Renal cortical epithelial cell (primary cell): ENCODE measurements around the gene HPCAL1. TPM values are rescaled to one million over a fixed set of nuclear protein-coding genes. Genes with fewer than 3 reads are reported as not detected.
A peak's percentile ranks its signal among the peaks of the same experiment; 100 is the strongest.

ENCODE experiments used
- DNase-seq: peaks from one replicate; pipeline ENCODE4 v3.0.0-alpha.2; 2011; ENCODE audit warnings: low read depth
- total RNA-seq: library from RNA; depleted of rRNA; stranded (reverse); fragments of >200 nt; gene quantifications from 2 replicates; pipeline ENCODE4 v1.2.3, GENCODE V29; 2014

HPCAL1 gene
- total RNA-seq, 1 donor from 2014 or later = 90.2 TPM

GRCh38 chr2:10354399-10354798, 51.7 kb downstream of the HPCAL1 start:
- no peak for DNase-seq

DNA sequence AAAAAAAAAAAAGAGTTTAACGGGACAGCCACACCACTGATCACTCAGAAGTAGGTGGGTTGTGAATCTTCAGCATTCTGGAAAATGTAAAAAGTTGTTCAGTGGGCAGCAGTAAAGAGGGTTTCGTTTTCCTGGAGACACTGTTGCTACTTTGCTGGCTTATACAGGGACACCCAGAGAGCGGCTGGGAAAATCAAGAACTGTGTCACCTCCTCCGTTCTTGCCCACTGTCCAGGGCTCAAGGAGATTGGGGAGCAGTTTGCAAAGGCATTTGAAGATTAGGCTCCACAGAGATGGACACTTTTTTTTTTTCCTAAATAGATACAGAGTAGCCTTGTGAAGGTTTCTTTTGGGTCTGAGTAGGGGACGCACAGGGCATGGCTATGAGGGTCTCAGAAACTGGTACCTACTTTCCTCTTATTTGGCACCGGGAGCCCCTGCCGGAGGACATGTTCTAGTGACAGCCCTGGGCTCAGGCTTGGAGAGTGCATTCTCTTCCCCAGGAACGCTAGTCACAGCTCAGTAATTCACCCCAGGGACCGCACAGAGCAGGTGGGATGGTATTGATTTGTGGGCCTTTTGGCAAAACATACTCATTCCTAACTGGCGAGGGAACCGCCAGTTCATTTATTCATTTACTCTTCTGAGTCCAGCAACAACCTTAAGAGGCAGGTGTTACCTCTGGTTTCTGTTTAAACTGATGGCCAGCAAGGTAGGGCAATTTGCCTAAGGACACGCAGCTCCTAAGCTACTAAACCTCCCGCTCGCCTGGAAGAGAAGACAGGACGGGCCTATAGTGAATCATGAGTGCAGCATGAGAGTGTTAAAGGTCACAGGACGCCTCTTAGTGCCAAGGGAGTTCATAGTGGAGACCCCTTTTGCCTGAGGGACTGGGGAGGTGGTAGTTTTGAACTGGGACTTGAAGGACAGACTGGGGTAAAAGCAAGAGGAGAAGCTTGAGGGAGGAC, 53.1 kb downstream of the HPCAL1 start:
- DNase-seq = peak; percentile 58

- no peak for DNase-seq
Measured at GRCh38 chr2:10356439-10356811, 53.7 kb downstream of the HPCAL1 start.

- no peak for DNase-seq
Measured at GRCh38 chr2:10357193-10358169, 54.8 kb downstream of the HPCAL1 start.

DNA sequence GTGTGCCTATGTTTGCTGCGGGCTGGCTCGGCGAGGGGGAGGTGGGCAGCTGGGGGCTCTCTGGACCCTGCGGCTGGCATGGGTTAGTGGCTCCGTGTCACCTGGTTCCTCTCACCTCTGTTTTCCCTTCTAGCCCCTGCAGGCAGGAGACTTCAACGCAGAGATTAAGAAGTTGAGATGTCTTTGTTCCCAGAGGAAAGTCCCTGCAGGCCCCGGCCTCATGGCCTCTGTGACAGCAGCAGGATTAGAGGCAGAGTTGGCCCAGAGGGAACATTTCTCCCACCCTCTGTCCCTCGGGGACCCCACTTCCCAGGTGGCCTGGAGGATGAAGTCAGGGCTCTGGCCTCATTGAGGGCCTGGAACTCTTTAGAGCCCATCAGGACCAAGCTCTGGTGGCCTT, 56.5 kb downstream of the HPCAL1 start:
- no peak for DNase-seq

- no peak for DNase-seq
Measured at GRCh38 chr2:10359731-10360329, 57.1 kb downstream of the HPCAL1 start.

- no peak for DNase-seq
Measured at GRCh38 chr2:10360460-10360849, 57.8 kb downstream of the HPCAL1 start.

DNA sequence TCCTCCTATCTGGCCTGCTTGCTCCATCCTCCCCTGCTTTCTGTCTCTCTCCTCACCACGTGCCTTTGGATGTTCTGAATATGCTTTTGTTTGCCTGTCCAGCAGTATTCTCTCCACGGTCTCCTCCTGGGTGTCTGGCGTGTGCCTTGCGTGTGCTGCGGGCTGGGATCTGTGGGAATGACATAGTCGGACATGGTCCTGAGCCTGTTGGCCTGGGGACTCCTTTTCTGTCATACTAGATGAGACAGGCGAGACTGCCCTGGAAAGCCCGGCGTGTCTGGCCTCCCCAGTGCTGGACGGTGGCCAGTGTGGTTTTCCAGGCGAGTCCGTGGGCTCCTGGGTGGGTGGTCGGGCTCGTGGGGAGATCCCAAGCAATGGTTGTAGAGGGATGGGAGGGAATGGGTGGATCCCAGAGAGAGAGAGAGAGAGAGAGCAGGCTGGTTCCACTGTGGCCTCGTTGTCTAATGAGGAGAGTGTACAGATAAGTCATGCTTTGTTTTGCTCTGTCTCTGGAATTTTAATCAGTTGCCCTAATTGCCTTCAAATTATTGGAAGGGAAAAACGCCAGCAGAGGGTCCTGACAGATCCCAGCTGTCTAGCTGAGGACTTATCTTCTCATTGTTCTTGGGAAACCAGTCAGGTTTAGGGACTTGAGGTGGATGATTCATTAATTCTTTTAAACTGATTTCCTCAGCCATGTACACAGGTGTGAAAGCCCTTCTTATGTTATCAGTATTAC, 58.3 kb downstream of the HPCAL1 start:
- DNase-seq = peak; percentile 56

DNA sequence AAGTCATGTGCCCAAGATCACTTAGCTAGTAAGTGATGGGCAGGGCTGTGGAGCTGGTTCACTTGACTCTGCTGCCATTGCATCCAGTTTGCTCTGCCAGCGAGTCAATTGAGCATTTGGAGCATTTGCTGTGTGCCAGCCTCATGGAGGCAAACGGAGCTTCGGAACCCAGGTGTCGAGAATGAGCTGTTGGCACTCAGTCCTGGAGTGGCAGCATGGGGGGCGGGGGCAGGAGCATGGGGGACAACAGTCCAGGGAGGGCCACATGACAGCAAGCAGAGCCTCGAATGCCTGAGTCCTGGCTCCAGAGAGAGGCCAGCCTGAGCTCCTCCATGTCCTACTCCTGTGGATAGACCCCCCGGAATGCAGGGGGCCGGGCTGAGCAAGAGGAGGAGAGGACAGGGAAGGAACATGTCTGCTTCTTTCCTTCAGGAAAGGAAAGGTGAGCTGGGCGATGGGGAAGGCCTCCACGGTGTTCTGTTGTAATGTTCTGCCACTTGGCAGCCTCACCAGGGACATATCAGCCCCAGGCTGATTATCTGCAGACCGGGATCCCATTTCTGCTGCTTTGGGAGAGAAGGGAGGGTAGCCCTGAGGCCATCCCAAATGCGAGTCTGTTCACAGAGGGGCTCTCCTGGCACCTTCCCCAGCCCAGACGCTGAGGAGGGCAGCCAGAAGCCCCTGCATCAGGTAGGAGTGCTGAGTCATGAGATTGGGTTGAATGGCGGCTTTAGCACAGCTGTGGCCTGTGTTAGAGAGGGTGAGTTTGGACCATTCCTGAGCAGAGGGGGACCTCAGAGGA, 59.6 kb downstream of the HPCAL1 start:
- no peak for DNase-seq

GRCh38 chr2:10362898-10363454, 60.3 kb downstream of the HPCAL1 start:
- DNase-seq = no peak

DNA sequence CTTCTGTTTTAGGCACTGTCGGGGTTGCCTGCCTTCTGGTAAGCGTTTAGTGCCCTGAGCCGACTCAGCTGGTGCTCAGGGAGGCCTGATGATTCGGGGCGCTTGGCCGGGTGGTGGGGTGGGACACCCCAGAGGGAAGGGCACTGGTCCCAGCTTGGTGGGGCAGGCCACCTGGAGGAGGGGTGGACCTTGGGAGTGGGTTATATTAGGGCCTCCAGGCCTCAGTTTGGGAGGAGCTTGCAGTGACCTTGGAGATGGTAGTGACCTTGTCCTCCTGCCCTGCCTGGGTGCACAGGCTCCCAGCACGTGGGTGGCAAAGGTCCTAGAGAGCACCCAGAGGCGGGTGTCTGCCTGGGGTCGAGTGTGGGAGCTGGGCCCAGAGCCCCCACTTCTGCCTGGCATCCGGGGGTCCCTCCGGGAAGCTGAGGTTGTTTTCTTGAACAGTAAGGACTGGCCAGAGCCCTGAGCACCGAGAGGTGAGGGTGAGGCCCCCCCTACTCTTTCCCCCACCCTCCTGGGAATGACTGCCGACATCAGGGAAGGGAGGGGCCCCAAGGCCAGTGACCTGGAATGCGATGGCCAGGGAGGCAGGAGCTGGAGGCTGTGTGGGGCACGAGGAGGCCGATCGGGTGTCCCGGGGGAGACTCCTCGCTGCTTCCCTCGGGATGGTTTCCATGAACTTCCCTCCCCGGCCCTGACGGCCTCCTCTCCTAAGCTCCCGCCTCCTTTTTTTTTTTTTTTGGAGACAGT, 61.3 kb downstream of the HPCAL1 start:
- DNase-seq = no peak

DNA sequence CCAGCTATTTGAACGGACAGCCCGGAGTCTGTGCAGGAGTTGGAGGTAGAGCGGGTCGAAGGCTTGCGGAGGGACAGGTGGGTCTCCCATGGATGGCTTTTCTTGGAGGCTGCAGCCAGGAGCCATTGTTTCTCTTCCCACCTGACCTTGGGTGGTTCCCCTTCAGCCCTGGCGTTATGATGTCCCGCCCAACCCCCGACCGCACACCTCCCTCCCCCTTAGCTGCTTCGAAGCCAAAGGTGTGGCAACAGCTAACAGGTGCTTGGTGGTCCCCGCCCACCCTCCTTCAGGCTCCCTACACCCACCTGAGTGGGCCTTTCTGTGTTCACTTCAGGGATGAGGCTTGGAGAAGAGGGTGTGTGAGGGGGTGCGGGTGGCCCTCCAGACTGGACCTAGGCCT, 62.7 kb downstream of the HPCAL1 start:
- no peak for DNase-seq

DNA sequence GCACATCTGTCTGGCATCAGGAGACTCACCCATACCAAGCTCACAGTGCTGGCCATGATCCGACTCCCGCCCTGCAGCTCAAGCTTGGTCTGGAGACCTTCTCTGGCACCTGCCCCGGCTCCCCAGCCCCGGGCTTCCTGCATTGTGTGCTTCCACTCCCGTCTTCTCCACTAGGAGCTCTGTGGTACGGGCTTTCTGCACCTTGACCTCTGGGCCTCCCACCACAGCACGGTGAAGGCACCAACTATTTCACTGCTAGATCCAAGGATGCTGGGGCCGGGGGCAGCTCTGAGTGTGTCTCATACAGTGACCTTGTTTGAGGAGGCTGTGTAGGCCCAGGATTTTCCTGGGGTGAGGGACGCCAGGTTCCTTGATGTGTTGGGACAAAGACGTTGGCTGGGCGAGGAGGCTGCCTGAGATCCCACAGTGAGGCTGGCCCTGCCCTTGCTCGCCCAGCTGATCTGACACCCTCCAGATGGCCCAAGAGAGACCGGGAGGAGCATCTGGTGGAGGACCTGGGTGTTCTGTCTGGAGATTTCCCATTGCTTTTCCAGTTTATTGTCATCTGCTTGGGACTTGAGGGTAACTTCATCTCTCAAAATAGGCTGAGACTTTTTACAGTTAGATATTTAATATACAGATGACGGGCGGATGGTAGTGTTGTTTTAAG, 64.0 kb downstream of the HPCAL1 start:
- no peak for DNase-seq

DNA sequence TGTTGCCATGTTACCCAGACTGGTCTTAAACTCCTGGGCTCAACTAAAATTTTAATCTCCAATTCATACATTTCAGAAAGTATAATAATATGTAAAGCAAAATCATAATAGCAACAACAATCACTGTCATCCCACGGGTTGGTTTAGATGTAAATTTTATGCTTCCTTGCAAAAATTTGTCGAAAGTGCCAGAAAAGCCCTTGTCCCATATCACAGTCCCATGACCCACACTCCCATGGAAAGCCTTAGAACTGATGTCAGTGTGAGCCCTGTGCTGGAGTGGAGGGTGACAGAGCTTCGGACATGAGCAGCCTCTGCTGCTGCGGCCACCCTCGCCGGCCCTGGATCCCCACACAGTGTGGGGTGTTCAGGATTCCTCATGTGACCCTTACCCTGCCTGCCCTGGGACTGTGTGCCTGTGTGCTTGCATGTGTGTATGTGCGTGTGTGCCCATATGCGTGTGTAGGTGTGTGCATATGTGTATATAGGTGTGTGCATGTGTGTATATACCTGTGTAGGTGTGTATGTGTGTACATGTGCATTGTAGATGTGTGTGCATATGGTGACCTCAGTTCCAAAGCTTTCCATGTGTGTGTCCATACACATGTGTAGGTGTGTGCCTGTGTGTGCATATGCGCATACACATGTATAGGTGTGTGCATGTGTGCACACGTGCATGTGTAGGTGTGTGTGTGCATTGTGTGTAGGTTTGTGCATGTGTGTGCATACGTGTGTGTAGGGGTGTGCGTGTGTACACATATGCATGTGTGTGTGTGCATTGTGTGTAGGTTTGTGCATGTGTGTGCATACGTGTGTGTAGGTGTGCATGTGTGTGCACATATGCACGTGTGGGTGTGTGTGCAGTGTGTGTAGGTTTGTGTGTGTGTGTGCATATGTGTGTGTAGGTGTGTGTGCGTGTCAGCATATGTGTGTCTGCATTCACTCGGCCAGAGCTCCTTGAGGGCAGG, 65.1 kb downstream of the HPCAL1 start:
- no peak for DNase-seq

- no peak for DNase-seq
Measured at GRCh38 chr2:10368491-10369231, 66.0 kb downstream of the HPCAL1 start.

- DNase-seq = no peak
Measured at GRCh38 chr2:10369269-10370255, 66.9 kb downstream of the HPCAL1 start.
